Activated T-helper 9 cell treated with anti-CD3 and anti-CD28 coated beads, Interleukin-2, amount 50 U/mL, for 16 hours (primary cell): ENCODE results near the gene ZNF793.

Experiments used
- DNase-seq: peaks from one replicate; pipeline ENCODE4 v3.0.0-alpha.2; 2020; ENCODE audit warnings: low read depth

ZNF793 gene

DNA sequence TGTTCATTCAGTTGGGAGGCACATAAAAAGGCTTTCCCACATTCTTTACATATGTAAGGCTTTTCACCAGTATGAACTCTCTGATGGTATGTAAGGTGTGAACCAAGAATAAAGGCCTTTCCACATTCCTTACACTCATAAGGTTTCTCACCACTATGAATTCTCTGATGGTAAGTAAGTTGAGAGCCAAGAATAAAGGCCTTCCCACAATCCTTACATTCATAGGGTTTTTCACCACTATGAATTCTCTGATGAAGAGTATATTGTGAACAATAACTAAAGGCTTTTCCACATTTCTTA, 58.6 kb downstream of the ZNF793 start:
- DNase-seq: no peak

DNA sequence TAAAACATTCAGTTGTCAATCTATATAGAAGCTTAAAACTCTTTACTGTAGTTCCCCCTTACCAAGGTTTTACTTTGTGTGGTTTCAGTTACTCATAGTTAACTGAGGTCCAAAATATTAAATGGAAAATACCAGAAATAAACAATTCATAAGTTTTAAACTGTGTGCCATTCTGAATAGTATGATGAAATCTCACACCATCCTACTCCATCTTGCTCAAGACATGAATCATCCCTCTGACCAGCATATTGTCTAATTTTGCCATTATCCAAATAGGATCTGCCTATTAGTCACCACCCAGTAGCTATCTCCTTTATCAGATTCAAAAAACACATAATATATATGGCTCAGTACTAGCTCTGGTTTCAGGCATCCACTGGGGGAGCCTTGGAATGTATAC, 65.5 kb downstream of the ZNF793 start:
- DNase-seq: no peak

DNA sequence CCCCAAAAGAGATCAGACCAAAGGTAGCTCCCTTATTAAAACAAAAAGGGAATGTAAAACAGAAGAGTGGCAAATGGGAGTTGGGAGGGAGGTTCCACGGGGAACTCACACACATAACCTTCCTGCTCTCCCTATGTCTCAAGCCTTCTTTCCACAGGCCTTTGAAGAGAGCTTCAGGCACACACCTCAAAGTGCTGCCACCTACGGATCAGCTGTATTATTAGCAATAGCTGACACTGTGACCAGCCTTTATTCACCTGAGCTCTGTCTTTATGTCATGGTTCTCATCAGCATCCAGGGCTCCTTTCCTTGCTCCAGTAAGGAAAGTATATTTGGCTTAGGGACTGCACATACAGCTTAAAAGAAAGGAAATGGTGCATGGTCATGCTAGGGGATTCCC, 76.6 kb downstream of the ZNF793 start:
- DNase-seq: no peak
